GM04504 (cell line): ENCODE results near the gene TMEM266.

Experiments
- DNase-seq: peaks from one replicate; pipeline ENCODE4 v3.0.0-alpha.2; 2012; ENCODE audit warnings: low read depth

Gene TMEM266

GRCh38 chr15:76185716-76186115 lies 125.9 kb downstream of the TMEM266 start:
- DNase-seq = no peak

- DNase-seq = no peak
Measured at GRCh38 chr15:76187163-76187562, 127.4 kb downstream of the TMEM266 start.

- DNase-seq = no peak
Measured at GRCh38 chr15:76189106-76189505, 129.3 kb downstream of the TMEM266 start.

- DNase-seq = no peak
Measured at GRCh38 chr15:76190070-76190564, 130.3 kb downstream of the TMEM266 start.

- no peak for DNase-seq
Measured at GRCh38 chr15:76190751-76191538, 131.2 kb downstream of the TMEM266 start.

GRCh38 chr15:76191539-76192244 lies 131.9 kb downstream of the TMEM266 start:
- DNase-seq = no peak

- no peak for DNase-seq
Measured at GRCh38 chr15:76192715-76193114, 132.9 kb downstream of the TMEM266 start.

- no peak for DNase-seq
Measured at GRCh38 chr15:76193934-76194333, 134.1 kb downstream of the TMEM266 start.

GRCh38 chr15:76195506-76196268 lies 135.9 kb downstream of the TMEM266 start:
- DNase-seq = no peak

- DNase-seq = peak; percentile 84
Measured at GRCh38 chr15:76196269-76197231, 136.8 kb downstream of the TMEM266 start.

- no peak for DNase-seq
Measured at GRCh38 chr15:76197703-76198455, 138.1 kb downstream of the TMEM266 start.

GRCh38 chr15:76198456-76199105 lies 138.8 kb downstream of the TMEM266 start:
- DNase-seq = no peak

- DNase-seq = peak; percentile 62
Measured at GRCh38 chr15:76199106-76200082, 139.6 kb downstream of the TMEM266 start.

- DNase-seq = no peak
Measured at GRCh38 chr15:76200083-76200465, 140.3 kb downstream of the TMEM266 start.

GRCh38 chr15:76200641-76201105 lies 140.9 kb downstream of the TMEM266 start:
- DNase-seq = no peak

- DNase-seq = no peak
Measured at GRCh38 chr15:76201536-76202255, 141.9 kb downstream of the TMEM266 start.

- DNase-seq = no peak
Measured at GRCh38 chr15:76203346-76204108, 143.7 kb downstream of the TMEM266 start.
